Adrenal gland (tissue), 12 donors: ENCODE data around the gene NUDCD3. TPM values are rescaled to one million over a fixed set of nuclear protein-coding genes. Genes with fewer than 3 reads are reported as not detected.
"Not testable (repeated sequence)": the region's sequence is repeated elsewhere in the genome, so short reads cannot be mapped to it uniquely, and the experiment has no call there.

Experiments
- DNase-seq, 7 donors: peaks; one replicate each; pipeline ENCODE4 v3.0.0-alpha.2; 2019 to 2020
- H3K27ac ChIP-seq, 5 donors: fragments of 200-600 bp; sonication (generic) in 4 of 5; 1 replicate in 3 of 5; 2 replicates in 2 of 5; pipeline versions ENCODE4 v1.5.1 to v1.8.0; 2016 to 2020; ENCODE audit warnings: mild to moderate bottlenecking in 1 of 5
- H3K27me3 ChIP-seq: fragments of 200-600 bp; 2 replicates; pipeline ENCODE4 v1.8.0; 2021
- H3K36me3 ChIP-seq, 2 donors: fragments of 200-600 bp; replicated peaks in 1 of 2; 1 replicate in 1 of 2; 2 replicates in 1 of 2; pipeline versions ENCODE4 v1.5.1 to v1.8.0; 2018 to 2022
- H3K4me1 ChIP-seq, 2 donors: fragments of 200-600 bp; replicated peaks in 1 of 2; 1 replicate in 1 of 2; 2 replicates in 1 of 2; pipeline versions ENCODE4 v1.5.1 to v1.8.0; 2018 to 2021
- H3K4me3 ChIP-seq, 4 donors: fragments of 200-600 bp; sonication (generic) in 3 of 4; one replicate each; pipeline ENCODE4 v1.5.1; 2016 to 2018
- H3K9me3 ChIP-seq, 3 donors: fragments of 200-600 bp; sonication (generic) in 1 of 3; replicated peaks in 1 of 3; 1 replicate in 2 of 3; 2 replicates in 1 of 3; pipeline versions ENCODE4 v1.5.1 to v1.8.0; 2016 to 2021
- POLR2A ChIP-seq, 2 donors: fragments of 450-650 bp; IDR thresholded peaks; one replicate each; pipeline ENCODE4 v1.6.1; 2017; ENCODE audit warnings: antibody characterized with exemption in 2 of 2, mild to moderate bottlenecking in 2 of 2, moderate library complexity in 1 of 2
- WGBS, 4 donors: extraction: QIAGEN DNeasy Blood & Tissue Kit in 2 of 4; methylation state at CpG; one replicate each; pipeline versions ENCODE4 v1.1.5 to v1.1.7; 2013 to 2017; 5-methylcytosine and 5-hydroxymethylcytosine counted together
- intact Hi-C, 2 donors: fragments of 100-400 bp; cut with DNase I; formaldehyde crosslinking; loops; one replicate each; pipeline versions ENCODE4 v1.14.1 to v1.15.0; 2022 to 2023
- polyA plus RNA-seq, 3 donors: library from polyadenylated mRNA; stranded (reverse); fragments of 200-250 nt in 2 of 3; fragments of 350-450 nt in 1 of 3; fragmentation: Illumina TruSeq in 1 of 3; extraction: RNeasy Lipid Tissue Mini Kit (QIAGEN cat#74804) in 1 of 3; gene quantifications; one replicate each; pipeline ENCODE4 v1.2.3, GENCODE V29; 2013 to 2014
- total RNA-seq, 9 donors: library from RNA; depleted of rRNA in 4 of 9; stranded (reverse); fragments of >200 nt in 4 of 9; fragments of 120-200 nt in 1 of 9; fragmentation: NEBNext Ultra II Directional in 1 of 9; extraction: Animal tissue kit (Norgen Biotek cat#: 25700) in 1 of 9; gene quantifications; one replicate each; pipeline versions ENCODE4 v1.1.0 to v1.2.4, GENCODE V29; 2013 to 2023
- TF ChIP-seq, protein P1 (sequence below), 6 experiments: fragments of 450-650 bp in 4 of 6; fragments of 200-600 bp in 2 of 6; sonication (generic) in 1 of 6; IDR thresholded peaks; 1 replicate in 5 of 6; 2 replicates in 1 of 6; pipeline versions ENCODE4 v1.5.1 to v1.8.0; 2016 to 2021; ENCODE audit warnings: antibody characterized with exemption in 6 of 6, mild to moderate bottlenecking in 2 of 6, moderate library complexity in 1 of 6
- donor health status: healthy with polysubstance abuse.
- donor health status: Bipolar disorder and iron deficiency.
- donor health status: DM: yes; HTN: yes; CAD: no.
- donor health status: DM: no; HTN: no; CAD: no.
- donor health status: DM: no; HTN: no; CAD: no.
- donor health status: DM: yes; HTN: yes; CAD: no.

The NUDCD3 gene
- total and polyA plus RNA-seq, 12 donors = 30.5 to 136 (median 71.1) TPM

DNA sequence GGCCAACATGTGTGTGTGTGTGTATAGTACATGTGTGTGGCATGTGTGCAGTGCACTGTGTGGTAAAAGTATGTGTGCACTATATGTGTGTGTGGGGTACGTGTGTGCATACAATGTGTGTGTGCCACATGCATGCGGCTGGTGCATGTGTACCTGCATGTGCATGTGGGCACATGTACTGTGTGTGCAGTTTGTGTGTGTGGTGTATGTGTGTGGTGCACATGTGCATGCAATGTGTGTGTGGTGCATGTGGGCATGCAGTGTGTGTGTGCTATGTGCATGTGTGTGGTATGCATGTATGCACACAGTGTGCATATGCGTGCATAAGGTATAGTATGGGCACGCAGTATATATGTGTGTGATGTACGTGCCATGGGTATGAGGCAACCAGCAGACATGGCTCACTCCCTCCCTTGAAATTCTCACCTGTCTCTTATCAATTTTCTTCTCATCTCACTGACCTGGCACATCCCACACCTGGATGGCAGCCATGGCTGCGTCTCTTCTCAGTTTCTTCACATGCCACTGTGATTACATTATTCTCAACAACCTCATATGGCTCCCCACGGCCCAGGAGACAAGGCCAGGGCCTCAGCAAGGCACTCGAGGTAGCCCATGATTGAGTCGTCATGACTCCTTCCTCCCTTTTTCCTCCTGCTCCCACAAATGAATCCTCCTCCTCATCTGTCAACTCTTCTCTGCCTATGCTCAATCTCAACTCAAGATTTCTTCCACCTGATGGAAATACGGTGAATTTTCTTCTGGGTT lies 57.0 kb downstream of the NUDCD3 start:
- H3K36me3 ChIP-seq = no peaks in the 10 kb centered on the region
- intact Hi-C loops = no loop called here
- H3K27me3 ChIP-seq = no peaks in the 10 kb centered on the region
- no peaks in the 10 kb centered on the region for H3K9me3 ChIP-seq
- no peak overlapping the region for H3K4me3 ChIP-seq
- no peak overlapping the region for H3K27ac ChIP-seq
- peaks cover 0 to 5% of the 10 kb centered on the region in 2 donors for H3K4me1 ChIP-seq
- DNase-seq = no peak
- TF ChIP-seq, protein P1, sequence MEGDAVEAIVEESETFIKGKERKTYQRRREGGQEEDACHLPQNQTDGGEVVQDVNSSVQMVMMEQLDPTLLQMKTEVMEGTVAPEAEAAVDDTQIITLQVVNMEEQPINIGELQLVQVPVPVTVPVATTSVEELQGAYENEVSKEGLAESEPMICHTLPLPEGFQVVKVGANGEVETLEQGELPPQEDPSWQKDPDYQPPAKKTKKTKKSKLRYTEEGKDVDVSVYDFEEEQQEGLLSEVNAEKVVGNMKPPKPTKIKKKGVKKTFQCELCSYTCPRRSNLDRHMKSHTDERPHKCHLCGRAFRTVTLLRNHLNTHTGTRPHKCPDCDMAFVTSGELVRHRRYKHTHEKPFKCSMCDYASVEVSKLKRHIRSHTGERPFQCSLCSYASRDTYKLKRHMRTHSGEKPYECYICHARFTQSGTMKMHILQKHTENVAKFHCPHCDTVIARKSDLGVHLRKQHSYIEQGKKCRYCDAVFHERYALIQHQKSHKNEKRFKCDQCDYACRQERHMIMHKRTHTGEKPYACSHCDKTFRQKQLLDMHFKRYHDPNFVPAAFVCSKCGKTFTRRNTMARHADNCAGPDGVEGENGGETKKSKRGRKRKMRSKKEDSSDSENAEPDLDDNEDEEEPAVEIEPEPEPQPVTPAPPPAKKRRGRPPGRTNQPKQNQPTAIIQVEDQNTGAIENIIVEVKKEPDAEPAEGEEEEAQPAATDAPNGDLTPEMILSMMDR (IDR thresholded peaks at IDR 0.05) = no peak
- TF ChIP-seq POLR2A (IDR thresholded peaks at IDR 0.05) = no peak
- 84 to 89% (median 87%) methylated on average over 10 of the region's 10 CpGs for WGBS, 4 donors

DNA sequence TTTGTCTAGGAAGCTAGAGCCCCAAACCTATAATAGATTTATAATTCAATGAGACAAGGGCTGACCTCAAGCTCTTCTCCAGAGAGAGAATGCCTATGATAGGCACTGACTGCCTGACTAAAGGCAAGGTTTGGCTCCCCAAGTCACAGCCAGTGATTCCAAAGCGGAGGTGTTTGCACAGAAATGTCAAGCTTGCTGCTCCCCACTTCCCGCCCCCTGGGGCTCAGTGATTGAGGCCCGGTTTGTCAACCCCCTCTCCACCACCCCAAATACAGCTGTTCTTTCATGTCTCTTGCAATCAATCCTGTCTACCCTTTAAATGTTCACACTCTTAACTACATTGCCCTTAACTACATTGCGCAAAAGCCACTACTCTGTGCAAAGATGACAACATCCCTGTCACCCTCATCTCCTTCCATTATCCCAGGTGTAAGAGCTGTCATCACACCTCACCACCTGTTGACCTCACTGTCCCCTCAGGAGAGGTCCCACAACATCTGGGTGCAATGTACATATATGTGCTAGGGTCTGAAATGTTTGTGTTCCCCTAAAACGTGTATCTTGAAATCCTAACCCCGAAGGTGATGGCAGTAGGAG lies 58.0 kb downstream of the NUDCD3 start:
- no peak for DNase-seq
- H3K9me3 ChIP-seq = no peaks in the 10 kb centered on the region
- H3K4me1 ChIP-seq = peaks cover 3 to 5% of the 10 kb centered on the region in 2 donors
- intact Hi-C loops = no loop called here
- TF ChIP-seq POLR2A (IDR thresholded peaks at IDR 0.05) = no peak
- TF ChIP-seq, protein P1 (IDR thresholded peaks at IDR 0.05) = no peak
- H3K27ac ChIP-seq = no peak overlapping the region
- H3K4me3 ChIP-seq = no peak overlapping the region
- no peaks in the 10 kb centered on the region for H3K36me3 ChIP-seq
- H3K27me3 ChIP-seq = no peaks in the 10 kb centered on the region
- WGBS, 4 donors = 94 to 98% (median 97%) methylated on average over 6 of the region's 6 CpGs

DNA sequence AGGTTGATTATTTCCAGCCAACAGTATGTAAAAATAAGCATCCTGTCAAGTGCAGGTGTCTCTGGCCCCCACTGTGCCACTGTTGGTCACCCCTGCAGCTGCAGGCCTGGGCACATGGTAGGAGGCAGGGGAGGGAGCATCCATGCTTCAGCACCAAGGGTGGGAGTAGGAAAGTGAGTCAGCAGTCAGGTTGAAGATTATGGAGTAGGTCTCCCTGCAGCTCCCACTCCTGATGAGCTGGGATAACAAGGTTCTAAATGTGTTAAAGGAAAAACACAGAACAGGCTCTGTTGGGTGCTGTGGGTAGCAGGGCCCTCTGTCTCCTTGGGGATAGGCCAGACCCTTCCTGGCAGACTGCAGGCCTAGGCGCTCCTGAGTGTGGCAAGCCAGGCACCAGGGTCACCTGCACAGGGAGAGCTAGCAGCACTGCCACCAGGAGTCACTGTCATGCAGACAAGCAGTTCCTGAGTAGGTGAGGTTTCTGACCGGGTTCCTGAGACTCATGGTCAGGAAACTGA lies 59.3 kb downstream of the NUDCD3 start:
- 45 to 76% (median 59%) methylated on average over 2 of the region's 2 CpGs for WGBS, 4 donors
- intact Hi-C loops = no loop called here
- H3K36me3 ChIP-seq = peaks cover 0 to 7% of the 10 kb centered on the region in 2 donors
- no peaks in the 10 kb centered on the region for H3K9me3 ChIP-seq
- peak in 6 of 7 donors; percentile 34 to 73 (median 48) for DNase-seq
- TF ChIP-seq POLR2A (IDR thresholded peaks at IDR 0.05) = no peak
- TF ChIP-seq, protein P1 (IDR thresholded peaks at IDR 0.05) = peak in 2 of 6 experiments; percentile 26 to 29
- H3K4me1 ChIP-seq = peaks cover 3 to 5% of the 10 kb centered on the region in 2 donors
- H3K4me3 ChIP-seq = no peak overlapping the region
- H3K27me3 ChIP-seq = no peaks in the 10 kb centered on the region
- H3K27ac ChIP-seq = no peak overlapping the region

DNA sequence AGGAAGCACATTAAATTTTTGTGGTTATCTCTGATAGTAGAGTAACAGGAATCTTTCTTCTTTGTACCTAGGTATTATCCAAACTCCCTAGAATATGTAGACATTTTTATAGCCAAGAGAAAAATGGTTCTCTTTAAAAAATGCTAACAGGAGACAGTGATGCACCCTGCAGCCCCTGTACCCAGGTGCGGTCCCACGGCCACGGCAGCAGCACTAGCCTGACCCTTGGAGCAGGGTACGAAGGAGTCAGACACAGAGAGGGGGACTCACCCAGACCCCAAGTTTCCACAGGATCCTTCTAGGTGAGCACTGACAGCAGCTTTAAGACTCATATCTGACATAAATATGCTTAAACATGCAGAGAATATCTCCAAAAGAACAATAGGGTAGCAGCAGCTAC lies 60.4 kb downstream of the NUDCD3 start:
- H3K4me1 ChIP-seq = peaks cover 3 to 5% of the 10 kb centered on the region in 2 donors

DNA sequence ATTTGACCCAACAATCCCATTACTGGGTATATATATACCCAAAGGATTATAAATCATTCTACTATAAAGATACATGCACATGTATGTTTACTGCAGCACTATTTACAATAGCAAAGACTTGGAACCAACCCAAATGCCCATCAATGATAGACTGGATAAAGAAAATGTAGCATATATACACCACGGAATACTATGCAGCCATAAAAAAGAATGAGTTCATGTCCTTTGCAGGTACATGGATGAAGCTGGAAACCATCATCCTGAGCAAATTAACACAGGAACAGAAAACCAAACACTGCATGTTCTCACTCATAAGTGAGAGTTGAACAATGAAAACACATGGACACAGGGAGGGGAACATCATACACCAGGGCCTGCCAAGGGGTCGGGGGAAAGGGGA lies 65.7 kb downstream of the NUDCD3 start:
- H3K36me3 ChIP-seq, H3K27me3 ChIP-seq, intact Hi-C loops, H3K4me1 ChIP-seq, DNase-seq, H3K27ac ChIP-seq, H3K9me3 ChIP-seq, H3K4me3 ChIP-seq: not testable (repeated sequence)
- WGBS, 4 donors = 91 to 98% (median 96%) methylated on average over 2 of the region's 2 CpGs

More for the DNA sequence above, 60.4 kb downstream of the NUDCD3 start:
- WGBS, 4 donors = 97 to 100% (median 98%) methylated on average over 4 of the region's 4 CpGs
- intact Hi-C loops = no loop called here
- no peak overlapping the region for H3K4me3 ChIP-seq
- peaks cover 0 to 10% of the 10 kb centered on the region in 2 donors for H3K36me3 ChIP-seq
- DNase-seq = no peak
- TF ChIP-seq POLR2A (IDR thresholded peaks at IDR 0.05) = no peak
- TF ChIP-seq, protein P1 (IDR thresholded peaks at IDR 0.05) = no peak
- H3K27me3 ChIP-seq = no peaks in the 10 kb centered on the region
- no peaks in the 10 kb centered on the region for H3K9me3 ChIP-seq
- no peak overlapping the region for H3K27ac ChIP-seq
